Uterus (tissue), 2 donors: ENCODE measurements around the gene ZNF185.

ENCODE experiments used
- POLR2A ChIP-seq, 2 donors: fragments of 450-650 bp; IDR thresholded peaks; one replicate each; pipeline ENCODE4 v1.6.1; 2016; ENCODE audit warnings: antibody characterized with exemption in 2 of 2, mild to moderate bottlenecking in 1 of 2, moderate library complexity in 1 of 2
- TF ChIP-seq, protein P1 (sequence below), 4 experiments: fragments of 200-600 bp in 2 of 4; fragments of 450-650 bp in 2 of 4; sonication (generic) in 2 of 4; IDR thresholded peaks; one replicate each; pipeline ENCODE4 v1.5.1; 2016 to 2019; ENCODE audit warnings: antibody characterized with exemption in 4 of 4, mild to moderate bottlenecking in 2 of 4, moderate library complexity in 1 of 4

GRCh38 chrX:152872522-152872921, 25.3 kb upstream of the ZNF185 start:
- TF ChIP-seq, protein P1, sequence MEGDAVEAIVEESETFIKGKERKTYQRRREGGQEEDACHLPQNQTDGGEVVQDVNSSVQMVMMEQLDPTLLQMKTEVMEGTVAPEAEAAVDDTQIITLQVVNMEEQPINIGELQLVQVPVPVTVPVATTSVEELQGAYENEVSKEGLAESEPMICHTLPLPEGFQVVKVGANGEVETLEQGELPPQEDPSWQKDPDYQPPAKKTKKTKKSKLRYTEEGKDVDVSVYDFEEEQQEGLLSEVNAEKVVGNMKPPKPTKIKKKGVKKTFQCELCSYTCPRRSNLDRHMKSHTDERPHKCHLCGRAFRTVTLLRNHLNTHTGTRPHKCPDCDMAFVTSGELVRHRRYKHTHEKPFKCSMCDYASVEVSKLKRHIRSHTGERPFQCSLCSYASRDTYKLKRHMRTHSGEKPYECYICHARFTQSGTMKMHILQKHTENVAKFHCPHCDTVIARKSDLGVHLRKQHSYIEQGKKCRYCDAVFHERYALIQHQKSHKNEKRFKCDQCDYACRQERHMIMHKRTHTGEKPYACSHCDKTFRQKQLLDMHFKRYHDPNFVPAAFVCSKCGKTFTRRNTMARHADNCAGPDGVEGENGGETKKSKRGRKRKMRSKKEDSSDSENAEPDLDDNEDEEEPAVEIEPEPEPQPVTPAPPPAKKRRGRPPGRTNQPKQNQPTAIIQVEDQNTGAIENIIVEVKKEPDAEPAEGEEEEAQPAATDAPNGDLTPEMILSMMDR (IDR thresholded peaks at IDR 0.05), result no peak
- TF ChIP-seq POLR2A (IDR thresholded peaks at IDR 0.05), result no peak
